Left ventricle myocardium superior (tissue), 1 donor: ENCODE measurements around the gene KRTAP4-6. TPM values are rescaled to one million over a fixed set of nuclear protein-coding genes. Genes with fewer than 3 reads are reported as not detected.
"Not testable (repeated sequence)": the region's sequence is repeated elsewhere in the genome, so short reads cannot be mapped to it uniquely, and the experiment has no call there.

ENCODE experiments used
- ATAC-seq: fragments of 200-7000 bp; cut with Tn5 transposase; one replicate; pipeline ENCODE4 v1.9.1; 2020; ENCODE audit warnings: mild to moderate bottlenecking, moderate library complexity
- DNase-seq: peaks from one replicate; pipeline ENCODE4 v3.0.0-alpha.2; 2020
- intact Hi-C: fragments of 100-400 bp; cut with micrococcal nuclease; formaldehyde crosslinking; loops from one replicate; pipeline ENCODE4 v1.11.0; 2022
- total RNA-seq: library from RNA; stranded (reverse); fragmentation: NEBNext Ultra II Directional; extraction: Animal tissue kit (Norgen Biotek cat#: 25700); gene quantifications from one replicate; pipeline ENCODE4 v1.2.1, GENCODE V29; 2021
- donor health status: DM: no; HTN: yes; CAD: no; lungs with severe emphysema.

The KRTAP4-6 gene
- total RNA-seq, 1 donor from 2014 or later = not detected

DNA sequence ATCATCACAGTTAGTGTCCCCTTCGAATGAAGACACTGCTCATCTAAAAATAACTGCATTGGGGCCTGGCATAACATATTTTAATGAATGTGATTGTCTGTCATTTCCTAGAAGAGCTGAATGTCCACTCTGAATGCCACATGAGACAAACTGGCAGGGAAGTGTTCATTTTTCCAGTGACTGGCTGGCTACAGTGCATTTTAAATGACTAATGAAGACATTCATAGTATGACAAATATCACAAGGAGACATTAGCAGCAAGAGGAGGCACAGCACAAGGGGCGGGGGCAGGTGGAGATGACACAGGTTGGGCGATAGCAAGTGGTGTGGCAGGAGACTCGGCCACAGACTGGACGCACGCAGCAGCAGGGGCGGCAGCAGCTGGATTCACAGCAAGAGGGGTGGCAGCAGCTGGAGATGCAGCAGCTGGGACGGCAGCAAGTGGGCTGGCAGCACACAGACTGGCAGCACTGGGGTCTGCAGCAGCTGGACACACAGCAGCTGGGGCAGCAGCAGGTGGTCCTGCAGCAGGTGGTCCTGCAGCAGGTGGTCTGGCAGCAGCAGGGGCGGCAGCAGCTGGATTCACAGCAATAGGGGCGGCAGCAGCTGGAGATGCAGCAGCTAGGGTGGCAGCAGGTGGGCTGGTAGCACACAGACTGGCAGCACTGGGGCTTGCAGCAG lies 8.8 kb upstream of the KRTAP4-6 start:
- intact Hi-C loops, ATAC-seq, DNase-seq: not testable (repeated sequence)

DNA sequence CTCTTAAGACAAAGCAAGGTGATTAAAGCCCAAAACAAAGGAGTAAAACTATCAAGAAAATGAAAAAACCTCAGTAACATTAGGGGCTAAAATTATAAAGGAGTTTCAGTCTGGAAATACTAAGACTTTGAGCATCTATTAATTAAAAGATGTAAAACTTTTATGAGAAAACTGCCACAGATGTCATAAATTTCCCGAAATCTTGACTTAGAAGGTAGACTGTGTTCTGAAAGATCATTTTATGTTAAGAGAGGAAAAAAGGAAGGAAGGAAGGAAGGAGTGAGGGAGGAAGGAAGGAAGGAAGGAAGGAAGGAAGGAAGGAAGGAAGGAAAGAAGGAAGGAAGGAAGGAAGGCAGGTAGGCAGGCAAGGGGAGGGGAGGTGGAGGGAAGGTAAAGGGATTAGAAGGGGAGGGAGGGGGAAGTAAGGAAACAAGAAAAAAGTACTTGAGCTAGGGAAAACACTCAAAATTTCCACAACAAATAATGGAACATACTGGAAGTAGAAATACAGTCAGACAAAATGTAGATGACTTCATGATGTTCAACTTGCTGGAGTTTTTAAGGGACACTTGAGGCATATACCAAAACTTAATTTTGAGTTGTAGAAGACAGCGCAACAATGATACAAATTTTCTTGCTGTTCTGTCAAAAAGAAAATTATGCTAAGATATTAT lies 7.3 kb upstream of the KRTAP4-6 start:
- intact Hi-C loops = no loop called here
- no peak for DNase-seq
- ATAC-seq = no peak

GRCh38 chr17:41145261-41145660 lies 4.9 kb upstream of the KRTAP4-6 start:
- intact Hi-C loops = no loop called here
- DNase-seq = no peak
- no peak for ATAC-seq

DNA sequence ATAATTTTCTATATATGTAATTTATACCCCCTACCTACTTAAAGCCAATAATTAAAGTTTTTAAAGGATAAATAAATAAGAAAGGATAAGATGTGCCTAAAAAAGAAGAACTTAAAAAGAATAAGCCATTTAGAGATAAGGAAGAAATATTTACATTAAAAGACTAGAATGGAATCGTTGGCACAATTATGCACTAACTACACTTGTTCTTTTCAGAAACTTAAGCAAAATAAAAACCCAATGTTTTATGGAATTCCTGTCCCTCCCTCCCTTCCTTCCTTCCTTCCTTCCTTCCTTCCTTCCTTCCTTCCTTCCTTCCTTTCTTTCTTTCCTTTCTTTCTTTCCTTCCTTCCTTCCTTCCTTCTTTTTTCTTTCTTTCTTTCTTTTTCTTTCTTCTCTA lies 4.5 kb upstream of the KRTAP4-6 start:
- no peak for ATAC-seq
- intact Hi-C loops = no loop called here
- DNase-seq = no peak

- no peak for ATAC-seq
- intact Hi-C loops = no loop called here
- DNase-seq = no peak
Measured at GRCh38 chr17:41141361-41141760, 1.0 kb upstream of the KRTAP4-6 start.

DNA sequence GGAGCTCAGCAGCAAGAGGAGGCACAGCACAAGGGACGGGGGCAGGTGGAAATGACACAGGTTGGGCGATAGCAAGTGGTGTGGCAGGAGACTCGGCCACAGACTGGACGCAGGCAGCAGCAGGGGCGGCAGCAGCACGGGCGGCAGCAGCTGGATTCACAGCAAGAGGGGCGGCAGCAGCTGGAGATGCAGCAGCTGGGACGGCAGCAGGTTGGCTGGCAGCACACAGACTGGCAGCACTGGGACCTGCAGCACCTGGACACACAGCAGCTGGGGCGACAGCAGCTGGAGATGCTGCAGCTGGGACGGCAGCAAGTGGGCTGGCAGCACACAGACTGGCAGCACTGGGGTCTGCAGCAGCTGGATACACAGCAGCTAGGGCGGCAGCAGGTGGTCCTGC lies 479 bp downstream of the KRTAP4-6 start:
- DNase-seq, intact Hi-C loops, ATAC-seq: not testable (repeated sequence)

DNA sequence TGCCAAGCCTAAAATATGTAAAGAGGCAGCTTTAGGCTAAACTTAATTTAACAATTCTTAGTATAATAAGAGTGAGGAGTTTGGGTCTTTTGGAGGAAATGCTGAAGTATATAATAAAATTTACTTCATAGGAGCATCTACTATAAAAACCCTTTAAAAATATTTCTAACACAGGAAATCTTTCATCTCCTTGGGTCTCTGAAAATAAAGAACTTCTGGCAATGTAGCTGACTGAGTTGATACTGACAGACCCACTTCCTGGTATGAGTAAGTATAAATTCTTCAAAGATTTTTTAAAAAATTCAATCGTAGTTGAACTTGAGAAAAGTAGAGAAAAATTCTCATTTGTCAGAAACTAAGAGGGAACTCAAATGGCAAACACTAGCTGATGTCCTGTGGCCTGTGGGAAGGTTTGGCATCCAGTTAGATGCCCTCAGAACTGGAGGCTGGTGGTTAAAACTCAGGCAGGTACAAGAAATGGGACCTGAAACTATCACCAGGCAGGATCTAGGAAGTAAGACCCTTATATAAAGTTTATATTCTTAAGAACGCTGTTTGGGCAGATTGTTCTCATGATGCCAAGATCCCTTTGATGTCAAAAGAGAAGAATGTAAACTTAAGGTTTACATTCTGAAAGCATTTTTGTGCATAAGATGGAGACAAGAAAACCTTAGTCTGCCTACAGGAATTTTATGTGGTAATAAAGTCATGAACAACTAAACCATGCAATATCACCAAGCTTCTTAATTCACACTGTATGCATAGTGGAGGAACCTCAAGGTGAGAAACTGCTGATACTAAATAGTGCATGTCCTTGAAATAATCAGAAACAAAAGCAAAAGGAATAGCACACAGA lies 6.2 kb downstream of the KRTAP4-6 start:
- DNase-seq (no peak), ATAC-seq (no peak)
- intact Hi-C loops = no loop called here

DNA sequence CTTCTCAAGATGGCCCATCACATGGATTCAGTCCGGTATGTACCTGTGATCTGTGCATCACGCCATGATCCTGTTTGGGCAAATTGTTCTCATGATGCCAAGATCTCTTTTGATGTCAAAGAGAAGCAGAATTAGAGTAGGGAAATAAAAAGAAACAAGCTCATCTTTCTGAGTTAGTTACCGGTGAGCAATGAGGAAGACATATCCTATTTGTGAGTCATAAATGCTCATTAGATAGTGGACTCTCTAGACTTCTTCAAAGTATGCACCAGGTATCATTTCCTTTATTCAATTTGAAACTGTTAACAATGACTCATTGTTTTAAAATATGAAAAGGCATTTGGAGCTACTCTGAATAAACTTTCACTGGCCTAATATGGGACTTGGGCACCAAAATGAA lies 8.4 kb downstream of the KRTAP4-6 start:
- intact Hi-C loops = no loop called here
- DNase-seq (no peak), ATAC-seq (no peak)

- DNase-seq (no peak), ATAC-seq (no peak)
- intact Hi-C loops = no loop called here
Measured at GRCh38 chr17:41127371-41127770, 13.0 kb downstream of the KRTAP4-6 start.

GRCh38 chr17:41126412-41126811 lies 13.9 kb downstream of the KRTAP4-6 start:
- ATAC-seq (no peak), DNase-seq (no peak)
- intact Hi-C loops = no loop called here

DNA sequence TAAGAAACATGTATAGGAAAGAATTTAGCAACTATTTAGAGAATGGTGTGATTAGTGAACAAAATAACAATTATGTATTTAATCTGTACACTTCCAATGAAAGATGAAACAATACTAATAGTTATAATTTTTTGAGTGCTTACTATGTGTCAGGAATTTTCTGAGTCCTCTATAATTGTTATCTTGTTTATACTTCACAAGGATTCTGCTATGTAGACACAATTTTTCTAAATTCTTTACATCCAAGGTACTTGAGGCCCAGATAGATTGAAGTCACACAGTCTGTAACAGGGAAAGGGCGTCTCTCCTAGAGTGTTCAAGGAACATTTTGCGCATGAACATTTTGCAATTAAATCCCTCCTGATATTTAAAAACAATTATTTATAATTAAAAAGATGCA lies 15.3 kb downstream of the KRTAP4-6 start:
- DNase-seq (no peak), ATAC-seq (no peak)
- intact Hi-C loops = no loop called here

DNA sequence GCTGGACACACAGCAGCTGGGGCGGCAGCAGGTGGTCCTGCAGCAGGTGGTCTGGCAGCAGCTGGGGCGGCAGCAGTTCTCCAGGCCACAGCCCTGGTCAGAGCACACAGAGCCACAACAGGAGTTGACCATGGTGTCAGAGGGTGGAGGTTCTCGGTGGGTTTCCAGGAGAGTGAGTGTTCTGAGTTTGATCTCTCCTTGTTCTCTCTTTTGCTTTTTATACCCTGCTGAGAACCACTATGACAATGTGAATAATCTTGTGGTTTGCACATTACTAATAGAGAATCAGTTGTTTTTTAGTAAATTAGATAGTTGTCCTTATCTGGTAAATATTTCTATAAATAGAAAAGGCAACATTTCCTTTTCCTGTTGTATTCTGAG lies 16.4 kb downstream of the KRTAP4-6 start, which contains the start of gene KRTAP4-12:
Gene KRTAP4-12, minus strand, starts transcription at position 192 of the 381 bp plus-strand sequence. Its CDS starts 60 bp downstream, at position 132.
- ATAC-seq, DNase-seq, intact Hi-C loops: not testable (repeated sequence)

GRCh38 chr17:41123292-41123990 lies 16.9 kb downstream of the KRTAP4-6 start:
- intact Hi-C loops, ATAC-seq, DNase-seq: not testable (repeated sequence)

DNA sequence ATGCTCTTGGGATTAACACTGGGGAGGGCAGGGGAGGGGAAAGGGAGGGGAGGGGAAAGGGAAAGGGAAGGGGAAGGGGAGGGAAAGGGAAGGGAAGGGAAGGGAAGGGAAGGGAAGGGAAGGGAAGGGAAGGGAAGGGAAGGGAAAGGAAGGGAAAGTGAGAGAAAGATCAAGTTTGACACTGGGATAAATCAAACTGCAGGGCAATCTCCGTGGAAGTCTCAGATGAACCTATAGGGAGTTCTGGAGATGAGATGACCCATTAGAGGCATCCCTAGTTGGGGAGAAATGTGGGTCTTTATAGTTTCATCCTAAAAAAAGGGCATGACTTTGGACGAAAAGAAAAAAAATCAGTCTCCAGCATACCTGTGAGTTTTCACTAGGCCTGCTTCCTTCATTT lies 18.6 kb downstream of the KRTAP4-6 start:
- ATAC-seq (no peak), DNase-seq (no peak)
- intact Hi-C loops = no loop called here

GRCh38 chr17:41119696-41120690 lies 20.4 kb downstream of the KRTAP4-6 start:
- ATAC-seq, DNase-seq, intact Hi-C loops: not testable (repeated sequence)

GRCh38 chr17:41118721-41119120 lies 21.6 kb downstream of the KRTAP4-6 start:
- ATAC-seq = no peak
- intact Hi-C loops = no loop called here

GRCh38 chr17:41117846-41118386 lies 22.4 kb downstream of the KRTAP4-6 start, which contains the start of gene KRTAP4-11:
KRTAP4-11 (minus strand) TSS chr17:41118373; CDS start chr17:41118315, 58 bp downstream.
- intact Hi-C loops, ATAC-seq: not testable (repeated sequence)

More at GRCh38 chr17:41118721-41119120, 21.6 kb downstream of the KRTAP4-6 start:
- DNase-seq = no peak

DNA sequence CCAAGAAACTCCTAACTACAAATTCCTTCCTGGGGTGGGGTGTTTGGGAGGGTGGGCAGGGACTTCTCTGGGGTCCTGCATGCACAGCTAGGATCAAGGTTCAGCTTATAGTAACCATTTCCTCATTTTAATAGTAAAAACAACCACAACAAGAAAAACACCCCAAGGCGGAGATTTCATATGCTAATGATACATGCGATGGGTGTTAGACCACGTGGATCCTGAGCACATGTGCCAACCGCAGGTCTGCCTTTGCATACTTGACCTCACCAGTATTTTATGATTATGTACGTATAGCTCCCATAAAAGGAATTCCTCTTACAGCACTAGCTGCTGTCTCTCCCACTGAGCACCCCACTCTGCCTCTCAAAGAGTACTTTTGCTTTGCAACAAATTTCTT lies 24.0 kb downstream of the KRTAP4-6 start:
- intact Hi-C loops = no loop called here
- DNase-seq (no peak), ATAC-seq (no peak)

More at GRCh38 chr17:41117846-41118386, 22.4 kb downstream of the KRTAP4-6 start, which contains the start of gene KRTAP4-11:
- not testable (repeated sequence) for DNase-seq
